ENCODE measurements around the gene SORCS2. TPM values are rescaled to one million over a fixed set of nuclear protein-coding genes. Genes with fewer than 3 reads are reported as not detected.

Gene SORCS2
- total RNA-seq, 4 donors from 2014 or later, result 1.1 to 2.5 (median 2.0) TPM

DNA sequence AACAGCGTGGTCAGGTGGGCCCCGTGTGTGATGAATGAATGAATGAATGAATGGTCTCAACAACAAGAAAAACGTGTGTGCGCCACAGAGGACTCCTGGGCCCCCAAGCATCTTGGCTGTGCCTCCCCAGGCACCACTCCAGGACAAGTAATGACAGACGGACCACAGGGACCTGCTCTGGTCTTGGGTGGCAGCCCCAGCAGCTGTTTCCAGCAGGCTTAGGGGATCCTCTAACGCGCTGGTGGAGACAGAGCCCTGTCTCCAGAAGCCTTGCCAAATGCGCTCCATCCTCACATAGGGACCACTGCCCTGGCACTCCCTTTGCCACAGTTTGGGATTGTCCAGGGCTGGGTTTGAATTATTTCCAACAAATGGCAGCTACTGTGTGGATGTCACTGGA, 203.3 kb downstream of the SORCS2 start:
- TF ChIP-seq POLR2A (IDR thresholded peaks at IDR 0.05), result no peak
- TF ChIP-seq, protein P1, sequence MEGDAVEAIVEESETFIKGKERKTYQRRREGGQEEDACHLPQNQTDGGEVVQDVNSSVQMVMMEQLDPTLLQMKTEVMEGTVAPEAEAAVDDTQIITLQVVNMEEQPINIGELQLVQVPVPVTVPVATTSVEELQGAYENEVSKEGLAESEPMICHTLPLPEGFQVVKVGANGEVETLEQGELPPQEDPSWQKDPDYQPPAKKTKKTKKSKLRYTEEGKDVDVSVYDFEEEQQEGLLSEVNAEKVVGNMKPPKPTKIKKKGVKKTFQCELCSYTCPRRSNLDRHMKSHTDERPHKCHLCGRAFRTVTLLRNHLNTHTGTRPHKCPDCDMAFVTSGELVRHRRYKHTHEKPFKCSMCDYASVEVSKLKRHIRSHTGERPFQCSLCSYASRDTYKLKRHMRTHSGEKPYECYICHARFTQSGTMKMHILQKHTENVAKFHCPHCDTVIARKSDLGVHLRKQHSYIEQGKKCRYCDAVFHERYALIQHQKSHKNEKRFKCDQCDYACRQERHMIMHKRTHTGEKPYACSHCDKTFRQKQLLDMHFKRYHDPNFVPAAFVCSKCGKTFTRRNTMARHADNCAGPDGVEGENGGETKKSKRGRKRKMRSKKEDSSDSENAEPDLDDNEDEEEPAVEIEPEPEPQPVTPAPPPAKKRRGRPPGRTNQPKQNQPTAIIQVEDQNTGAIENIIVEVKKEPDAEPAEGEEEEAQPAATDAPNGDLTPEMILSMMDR (IDR thresholded peaks at IDR 0.05), result no peak
- Histone ChIP-seq H3K27ac (no peak overlapping the region), H3K9me3 (no peaks in the 10 kb centered on the region), H3K4me1 (peaks cover 4 to 19% (median 4%) of the 10 kb centered on the region in 3 donors), H3K27me3 (peaks cover 0 to 69% (median 0%) of the 10 kb centered on the region in 4 donors), H3K36me3 (no peaks in the 10 kb centered on the region), H3K4me3 (no peak overlapping the region)
- DNase-seq, result no peak
- 79 to 81% methylated on average over 8 of the region's 8 CpGs for WGBS, 2 donors
- intact Hi-C loops (cut with DNase I), result no loop called here

DNA sequence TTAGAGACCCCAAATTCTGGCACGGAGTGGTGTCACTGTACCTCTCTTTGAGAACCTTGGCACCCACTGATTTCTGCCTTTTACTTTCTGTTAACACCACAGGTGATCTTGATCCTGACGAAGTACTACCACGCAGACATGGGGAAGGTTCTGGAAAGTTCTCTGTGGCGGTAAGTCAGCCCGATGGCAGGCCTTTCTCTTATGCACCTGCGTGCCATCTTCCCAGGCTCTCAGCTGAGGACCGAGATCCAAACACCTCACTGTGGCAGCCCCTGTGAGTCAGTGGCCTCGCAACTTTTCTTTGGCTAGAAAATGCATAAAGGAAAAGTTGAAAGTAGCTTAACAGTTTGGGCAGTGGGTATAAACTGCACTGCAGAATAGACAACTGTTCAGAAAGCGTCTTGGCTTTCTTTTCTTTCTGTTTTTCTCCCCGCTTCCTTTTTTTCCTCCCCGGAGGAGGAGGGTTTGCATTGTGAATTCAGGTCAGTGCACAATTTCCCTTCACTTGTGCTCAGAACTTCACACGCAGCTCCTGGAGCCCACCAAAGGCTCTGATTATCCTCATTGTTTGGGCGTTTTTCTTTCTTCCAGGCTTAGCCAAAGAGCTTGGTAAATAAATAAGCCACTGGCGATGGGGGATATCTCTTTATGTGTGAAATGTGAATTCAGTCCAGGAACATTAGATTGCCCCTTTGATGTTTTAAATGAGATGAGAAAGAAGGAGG, 204.0 kb downstream of the SORCS2 start:
- no peak overlapping the region for H3K4me3 ChIP-seq
- no peaks in the 10 kb centered on the region for H3K9me3 ChIP-seq
- no peaks in the 10 kb centered on the region for H3K36me3 ChIP-seq
- peaks cover 4 to 19% (median 4%) of the 10 kb centered on the region in 3 donors for H3K4me1 ChIP-seq
- WGBS, 2 donors, result 66 to 67% methylated on average over 14 of the region's 14 CpGs
- no peak for DNase-seq
- H3K27me3 ChIP-seq, result peaks cover 0 to 64% (median 0%) of the 10 kb centered on the region in 4 donors
- no peak overlapping the region for H3K27ac ChIP-seq
- intact Hi-C loops (cut with DNase I), result no loop called here
- TF ChIP-seq, protein P1 (IDR thresholded peaks at IDR 0.05), result no peak
- no peak for TF ChIP-seq POLR2A (IDR thresholded peaks at IDR 0.05)

DNA sequence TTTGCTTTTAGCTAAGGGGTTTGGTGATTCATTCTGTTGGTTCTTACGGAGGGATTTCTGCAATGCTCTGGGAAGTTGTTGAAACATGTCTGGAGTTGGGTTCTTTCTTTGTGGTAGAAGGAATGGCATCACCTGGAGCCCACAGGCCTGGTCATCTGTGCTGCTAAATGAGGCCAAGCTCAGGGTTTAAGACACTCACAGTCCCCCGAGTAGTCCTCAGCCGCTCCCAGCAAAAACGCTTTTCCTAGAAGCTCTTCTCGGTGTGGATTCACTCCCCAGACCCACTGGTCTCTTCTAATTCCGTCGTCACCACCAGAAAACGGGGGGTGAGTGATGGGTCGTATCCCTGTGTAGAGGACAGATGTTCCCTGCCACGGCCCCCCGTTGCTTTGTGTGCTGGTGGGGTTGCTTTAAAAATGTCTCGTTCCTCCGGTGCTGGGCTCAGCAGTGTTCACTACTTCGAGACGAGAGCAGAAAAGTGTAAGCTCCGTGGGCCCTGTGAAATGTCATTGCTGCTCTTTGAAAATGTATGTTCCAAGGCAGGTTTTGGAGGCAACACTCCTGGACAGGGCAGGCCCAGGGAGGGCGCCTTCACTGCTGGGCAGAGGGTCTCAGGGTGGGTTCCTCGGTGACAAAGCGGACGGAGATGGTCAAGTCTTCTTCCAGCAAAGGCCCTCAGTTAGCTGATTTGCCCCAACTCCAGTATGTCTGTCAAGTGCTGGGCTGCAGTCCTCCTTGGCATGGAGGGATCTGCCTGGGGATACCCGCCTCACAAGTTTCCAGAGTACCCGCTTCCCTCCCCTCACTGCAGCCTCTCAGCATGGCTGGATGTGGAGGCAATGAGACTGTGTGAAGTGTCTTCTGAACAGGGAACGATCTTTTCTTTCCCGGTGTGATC, 205.1 kb downstream of the SORCS2 start:
- WGBS, 2 donors, result 61 to 62% methylated on average over 13 to 18 of the region's 24 CpGs
- Histone ChIP-seq H3K9me3 (no peaks in the 10 kb centered on the region), H3K4me3 (no peak overlapping the region), H3K4me1 (peaks cover 4 to 19% (median 4%) of the 10 kb centered on the region in 3 donors), H3K27ac (no peak overlapping the region), H3K36me3 (no peaks in the 10 kb centered on the region), H3K27me3 (peaks cover 0 to 53% (median 0%) of the 10 kb centered on the region in 4 donors)
- no peak for DNase-seq
- intact Hi-C loops (cut with DNase I), result no loop called here
- TF ChIP-seq, protein P1 (IDR thresholded peaks at IDR 0.05), result no peak
- no peak for TF ChIP-seq POLR2A (IDR thresholded peaks at IDR 0.05)

DNA sequence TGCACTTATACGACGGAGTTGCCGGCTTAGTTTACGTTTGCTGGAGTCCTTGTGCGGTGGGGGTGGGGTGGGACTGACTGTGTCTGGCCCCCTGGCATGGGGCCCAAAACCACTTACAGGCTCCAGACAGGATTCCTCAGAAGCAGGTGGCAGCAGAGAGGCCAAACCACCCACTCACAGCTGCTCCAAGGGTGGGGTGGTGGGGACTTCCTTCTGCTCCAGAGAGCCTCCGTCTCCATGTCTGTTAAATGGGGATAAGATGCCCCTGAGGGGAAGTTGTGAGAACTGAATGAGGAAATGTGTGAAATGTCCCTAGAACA, 205.7 kb downstream of the SORCS2 start:
- DNase-seq, result no peak
- TF ChIP-seq POLR2A (IDR thresholded peaks at IDR 0.05), result no peak
- TF ChIP-seq, protein P1 (IDR thresholded peaks at IDR 0.05), result no peak
- Histone ChIP-seq H3K27me3 (peaks cover 0 to 48% (median 0%) of the 10 kb centered on the region in 4 donors), H3K4me3 (no peak overlapping the region), H3K9me3 (no peaks in the 10 kb centered on the region), H3K36me3 (no peaks in the 10 kb centered on the region), H3K4me1 (peaks cover 4 to 20% (median 5%) of the 10 kb centered on the region in 3 donors), H3K27ac (no peak overlapping the region)
- intact Hi-C loops (cut with DNase I), result no loop called here
- WGBS, 2 donors, result 17 to 23% methylated on average over 1 to 5 of the region's 6 CpGs

Data from esophagus squamous epithelium (tissue), 5 donors.